Activated T-helper 1 cell treated with Interleukin-2 at 50 U/mL for 16 hours (primary cell): ENCODE measurements around the gene SP3.
"Not testable (repeated sequence)": the region's sequence is repeated elsewhere in the genome, so short reads cannot be mapped to it uniquely, and the experiment has no call there.

Experiments used
- DNase-seq: peaks from one replicate; pipeline ENCODE4 v3.0.0-alpha.2; 2020; ENCODE audit warnings: low read depth

SP3 gene

DNA sequence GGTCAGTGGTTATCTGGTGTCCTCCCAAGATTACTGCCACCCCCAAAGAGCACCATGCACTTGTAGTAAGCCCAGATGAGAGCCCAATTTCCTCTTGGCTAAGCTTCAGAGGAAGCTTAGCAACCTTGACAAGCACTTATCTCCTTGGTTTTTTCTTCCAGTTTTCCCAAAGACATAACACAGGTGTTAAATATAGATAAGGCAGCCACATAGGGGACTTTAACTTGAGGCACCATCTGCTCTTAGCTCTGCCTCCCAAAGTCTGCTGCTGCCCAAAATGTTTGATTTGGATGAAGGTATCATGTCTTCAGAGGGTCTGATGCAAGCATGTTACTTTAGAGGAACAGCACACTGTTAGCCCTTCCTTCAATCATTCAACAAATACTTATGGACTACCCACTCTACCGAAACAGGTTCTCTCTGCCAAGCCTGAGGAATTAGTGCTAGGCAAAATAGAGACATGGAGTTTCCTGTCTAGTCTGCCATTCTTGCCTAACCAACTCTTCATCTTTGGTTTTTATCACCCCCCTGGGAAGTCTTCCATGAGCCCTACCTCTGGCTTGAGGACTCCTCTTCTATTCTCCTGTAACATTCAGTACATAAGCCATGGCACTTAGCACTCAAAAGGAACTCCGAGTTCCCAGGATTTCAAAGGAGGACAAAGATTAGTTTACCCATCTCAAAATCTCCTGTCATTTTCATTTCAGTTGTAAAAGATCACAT is 73.7 kb downstream of the SP3 start:
- DNase-seq: no peak

DNA sequence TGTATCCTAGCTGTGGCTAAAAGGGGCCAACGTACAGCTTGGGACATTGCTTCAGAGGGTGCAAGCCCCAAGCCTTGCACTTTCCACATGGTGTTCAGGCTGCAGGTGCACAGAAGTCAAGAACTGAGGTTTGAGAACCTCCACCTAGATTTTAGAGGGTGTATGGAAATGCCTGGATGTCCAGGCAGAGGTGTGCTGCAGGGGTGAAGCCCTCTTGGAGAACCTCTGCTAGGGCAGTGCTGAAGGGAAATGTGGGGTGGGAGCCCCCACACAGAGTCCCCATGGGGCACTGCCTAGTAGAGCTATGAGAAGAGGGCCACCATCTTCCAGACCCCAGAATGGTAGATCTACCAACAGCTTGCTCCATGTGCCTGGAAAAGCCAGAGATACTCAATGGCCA is 75.7 kb downstream of the SP3 start:
- not testable (repeated sequence) for DNase-seq

DNA sequence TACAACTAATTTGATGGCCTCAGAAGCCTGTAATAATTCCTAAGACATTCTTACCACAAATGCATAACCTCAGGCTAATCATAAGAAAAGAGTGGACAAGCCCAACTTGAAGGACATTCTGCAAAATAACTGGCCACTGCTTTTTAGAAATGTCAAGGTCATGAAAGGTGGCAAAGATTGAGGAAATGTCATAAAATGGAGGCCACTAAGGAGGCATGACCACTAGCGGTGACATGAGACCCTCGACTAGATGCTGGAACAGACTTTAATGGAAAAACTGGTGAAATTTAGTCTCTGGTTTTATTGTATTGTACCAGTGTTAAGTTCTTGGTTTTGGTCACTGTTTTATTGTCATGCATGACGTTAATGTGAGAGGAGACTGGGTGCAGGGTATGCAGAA is 78.6 kb downstream of the SP3 start:
- DNase-seq: no peak

DNA sequence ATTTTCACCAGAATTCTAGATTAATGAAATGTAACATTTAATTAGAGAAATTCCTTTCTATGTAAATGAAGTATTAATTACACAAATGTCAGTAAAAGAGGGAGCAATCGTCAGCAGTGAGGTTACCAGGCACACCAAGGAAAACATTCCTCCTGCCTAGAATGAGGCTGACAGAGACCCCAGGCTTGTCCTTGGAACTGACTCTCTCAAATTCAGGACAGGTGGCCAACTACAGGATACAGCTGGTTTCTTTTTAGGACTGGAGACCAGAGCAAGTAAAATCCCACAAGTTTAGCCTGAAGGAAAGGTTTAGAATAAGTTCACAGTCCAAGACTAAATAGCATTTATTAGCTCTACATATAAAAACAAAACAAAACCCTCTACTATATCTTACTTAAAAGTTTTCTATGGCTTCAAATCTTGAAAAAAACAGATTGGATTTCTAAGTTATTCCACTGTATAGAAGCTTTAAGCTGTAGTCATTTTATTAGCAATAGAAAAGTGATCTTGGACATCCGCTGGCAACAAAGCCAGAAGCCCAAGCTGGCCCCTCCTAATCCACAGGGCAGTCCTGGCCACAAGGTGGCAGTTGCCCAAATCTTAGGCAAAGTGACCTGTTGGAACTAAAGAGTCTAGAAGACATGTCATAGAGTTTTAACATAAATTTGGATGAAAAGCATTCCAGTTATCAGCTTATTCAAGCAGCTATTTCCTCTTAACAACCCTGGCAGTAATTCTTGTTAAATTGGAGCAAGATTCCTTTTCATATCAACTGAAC is 81.0 kb downstream of the SP3 start:
- peak; percentile 13 for DNase-seq

DNA sequence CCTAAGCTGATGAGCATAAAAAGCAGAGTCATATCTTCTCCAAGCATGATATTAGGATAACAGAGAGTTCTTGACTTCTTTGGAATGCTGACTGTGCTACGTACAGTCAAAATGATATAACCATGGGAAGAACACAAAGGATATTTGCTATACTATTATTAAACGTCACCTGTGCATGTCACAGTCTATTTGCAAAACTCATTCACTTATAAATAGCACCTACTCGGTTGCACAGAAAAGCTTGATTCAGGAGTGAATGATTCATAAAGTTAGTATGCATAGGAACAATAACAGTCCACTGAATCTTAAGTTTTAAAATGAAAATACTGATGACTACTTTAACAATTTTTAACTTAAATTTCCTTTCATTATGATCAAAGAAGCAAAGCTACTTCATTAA is 83.3 kb downstream of the SP3 start:
- no peak for DNase-seq

DNA sequence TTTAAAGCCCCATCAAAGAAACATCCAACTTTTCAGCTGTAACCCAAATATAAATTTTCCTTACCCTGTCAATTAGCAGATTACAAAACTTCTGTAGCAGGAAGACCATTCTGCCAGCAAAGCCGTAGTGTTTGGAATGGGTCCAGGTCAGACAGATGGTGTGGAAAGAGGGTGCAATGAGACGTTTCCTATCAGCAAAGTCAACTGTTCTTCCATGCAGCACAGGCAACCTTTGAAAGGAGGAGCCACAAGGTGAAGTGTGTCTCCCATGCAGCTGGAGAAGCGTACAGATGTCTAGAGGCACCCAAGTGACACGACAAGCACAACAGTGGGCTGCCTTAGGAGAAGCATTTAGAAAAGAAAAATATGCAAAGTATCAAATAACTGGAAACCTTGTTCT is 83.7 kb downstream of the SP3 start:
- no peak for DNase-seq

DNA sequence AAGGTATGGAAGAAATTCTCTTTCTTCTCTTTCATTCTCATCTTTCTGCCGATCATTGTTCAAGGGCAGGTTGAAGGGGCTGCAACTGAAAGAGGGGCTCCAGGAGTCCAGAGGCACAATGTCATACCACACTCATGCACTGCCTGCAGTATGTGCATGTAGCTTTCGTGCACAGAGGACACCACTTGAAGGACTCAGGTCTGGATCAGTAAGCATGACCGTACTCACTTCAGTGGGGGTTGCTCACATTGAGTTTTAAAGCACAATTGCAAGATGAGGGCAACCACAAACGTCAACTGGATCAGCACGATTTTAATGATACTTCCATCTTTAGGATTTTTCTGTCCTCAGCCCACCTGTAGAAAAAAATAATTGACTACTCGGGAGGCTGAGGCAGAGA is 84.6 kb downstream of the SP3 start:
- no peak for DNase-seq

DNA sequence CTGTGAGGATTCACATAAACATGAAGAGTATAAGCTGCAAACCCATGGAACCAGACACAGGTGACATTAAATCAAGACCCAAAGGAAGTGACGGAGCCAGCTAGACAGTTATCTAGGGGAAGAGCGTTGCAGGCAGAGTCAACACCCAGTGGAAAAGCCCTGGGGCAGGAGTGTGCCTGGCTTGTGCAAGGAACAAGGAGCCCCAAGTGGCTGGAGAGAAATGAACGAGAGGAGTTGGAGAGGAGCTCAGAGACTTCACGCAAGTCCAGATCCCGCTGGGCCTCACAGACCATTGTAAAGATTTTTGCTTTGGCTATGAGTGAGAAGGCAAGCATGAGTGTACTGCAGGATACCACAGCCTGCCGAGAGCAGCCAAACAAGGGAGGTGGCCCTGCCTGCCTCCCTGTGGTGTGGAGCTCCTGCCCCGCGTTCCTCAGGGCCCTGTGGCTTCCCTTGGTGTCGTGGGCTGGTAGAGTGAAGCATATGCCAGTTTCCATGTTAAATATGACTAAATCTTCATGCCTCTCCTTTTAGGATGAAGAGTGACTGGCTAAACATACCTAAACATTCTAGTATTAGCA is 88.2 kb downstream of the SP3 start:
- DNase-seq: no peak

DNA sequence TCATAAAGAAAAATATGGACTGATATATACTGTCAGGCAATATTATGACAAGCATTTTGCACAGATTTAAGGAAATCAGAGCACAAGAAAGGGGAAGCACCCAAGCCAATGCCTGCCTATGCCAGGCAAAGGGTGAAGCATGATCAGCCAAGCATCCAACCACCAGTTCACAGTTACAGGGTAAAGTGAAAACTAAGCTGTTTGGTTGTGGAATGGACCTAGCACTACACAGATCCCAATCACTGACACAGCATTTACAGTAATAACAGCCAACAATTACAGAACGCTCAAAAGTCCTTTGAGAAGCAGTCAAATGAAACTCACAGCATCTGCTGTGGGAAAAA is 90.3 kb downstream of the SP3 start:
- DNase-seq: no peak

DNA sequence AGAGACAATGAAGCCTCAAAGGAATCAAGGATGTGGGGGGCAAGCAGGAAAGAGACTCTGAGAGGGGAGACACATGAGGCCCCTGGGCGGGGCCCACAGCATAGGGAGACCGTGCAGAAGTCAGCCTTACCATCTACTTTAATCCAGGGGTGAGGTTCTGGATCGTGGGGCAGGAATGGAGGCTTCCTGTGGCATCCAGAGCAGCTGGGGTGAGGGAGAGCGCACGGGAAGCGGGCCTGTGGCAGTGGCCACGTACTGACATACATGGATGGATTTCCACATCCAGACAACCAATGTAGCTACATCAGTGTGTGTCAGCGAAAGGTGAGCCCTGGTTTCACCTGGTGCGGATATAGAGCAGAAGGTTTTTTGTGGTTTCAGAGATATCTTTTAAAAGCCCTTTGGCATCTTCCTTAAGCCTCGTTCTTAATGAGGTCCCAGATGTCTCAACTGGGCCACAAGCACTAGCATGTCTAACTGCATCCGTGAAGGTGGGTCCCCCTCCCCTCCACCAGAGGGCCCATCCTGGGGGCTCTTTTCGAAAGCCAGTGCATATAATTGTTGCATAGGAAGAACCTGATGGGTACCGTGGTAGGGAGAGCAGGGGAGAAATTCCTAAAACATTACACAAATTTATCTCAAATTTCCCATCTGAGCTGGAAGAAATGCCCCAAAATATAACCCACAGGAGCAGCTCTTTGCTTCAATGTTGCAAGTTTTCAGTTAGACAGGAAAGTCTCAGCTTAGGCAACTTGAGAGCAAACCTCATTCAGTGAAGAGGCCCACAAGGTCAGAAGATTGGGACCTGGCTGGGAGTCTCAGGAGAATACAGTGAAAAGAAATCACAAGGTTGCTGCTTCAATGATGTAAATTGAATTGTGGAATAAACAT is 90.9 kb downstream of the SP3 start:
- DNase-seq: no peak

DNA sequence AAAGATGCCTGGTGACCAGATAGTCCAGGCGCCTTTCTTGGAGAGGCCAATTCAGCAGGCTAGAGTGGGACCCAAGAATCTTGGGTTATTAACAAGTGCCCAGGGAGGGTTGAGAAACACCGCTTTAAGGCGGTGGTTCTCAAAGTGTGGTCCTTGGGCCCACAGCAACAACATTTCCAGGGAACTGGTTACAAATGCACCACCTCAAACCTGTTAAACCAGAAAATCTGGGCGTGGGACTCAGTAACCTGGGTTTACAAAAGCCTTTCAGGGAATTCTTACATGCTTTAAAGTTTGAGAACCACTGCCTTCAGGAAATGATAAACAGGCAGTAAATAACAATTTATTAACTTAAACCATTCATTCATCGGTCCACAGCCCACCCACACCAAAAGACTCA is 92.5 kb downstream of the SP3 start:
- DNase-seq: no peak

DNA sequence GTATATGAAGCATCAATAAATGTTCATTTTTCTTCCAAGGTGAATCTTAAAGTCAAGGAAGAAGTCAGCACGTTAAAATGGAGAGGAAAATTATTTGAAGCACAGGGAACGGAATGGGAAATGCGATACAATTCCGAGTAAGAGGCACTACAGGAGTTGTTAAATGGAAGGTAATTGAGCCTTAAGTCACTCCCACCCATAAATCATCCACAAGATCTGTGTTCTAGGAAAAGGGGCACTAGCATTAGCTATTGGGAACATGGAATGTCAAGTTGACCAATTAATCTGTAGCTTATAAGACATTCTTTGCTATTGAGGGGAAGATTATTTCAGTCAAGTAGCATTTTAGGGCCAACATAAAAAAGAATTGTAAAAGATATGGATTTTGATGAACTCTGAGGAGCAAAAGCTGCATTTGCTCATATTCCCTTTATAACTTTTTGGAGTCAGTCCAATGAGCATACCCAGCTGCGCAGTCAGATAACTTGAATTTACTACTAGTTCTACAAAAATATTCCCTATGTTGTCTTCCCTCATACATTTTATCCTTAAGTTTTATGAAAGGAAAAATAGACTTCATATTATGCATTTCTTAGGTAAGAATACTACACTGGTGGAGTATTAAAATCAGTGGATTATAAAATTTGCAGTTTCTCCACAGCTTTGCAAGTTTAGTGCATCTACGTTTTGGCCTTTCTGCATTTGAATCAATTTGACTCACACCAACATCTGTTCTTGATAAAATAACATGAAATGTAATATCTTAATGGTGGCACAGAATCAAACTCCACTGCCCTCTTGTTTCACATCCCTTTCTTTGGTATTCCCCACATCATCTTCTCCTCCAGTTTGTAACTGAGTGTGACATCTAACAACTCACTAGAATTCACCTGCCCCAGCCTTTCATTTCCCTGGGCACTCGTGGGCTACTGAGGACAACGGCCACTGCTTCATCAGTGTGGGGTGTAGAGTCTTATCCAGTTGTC is 95.6 kb downstream of the SP3 start:
- DNase-seq: no peak

DNA sequence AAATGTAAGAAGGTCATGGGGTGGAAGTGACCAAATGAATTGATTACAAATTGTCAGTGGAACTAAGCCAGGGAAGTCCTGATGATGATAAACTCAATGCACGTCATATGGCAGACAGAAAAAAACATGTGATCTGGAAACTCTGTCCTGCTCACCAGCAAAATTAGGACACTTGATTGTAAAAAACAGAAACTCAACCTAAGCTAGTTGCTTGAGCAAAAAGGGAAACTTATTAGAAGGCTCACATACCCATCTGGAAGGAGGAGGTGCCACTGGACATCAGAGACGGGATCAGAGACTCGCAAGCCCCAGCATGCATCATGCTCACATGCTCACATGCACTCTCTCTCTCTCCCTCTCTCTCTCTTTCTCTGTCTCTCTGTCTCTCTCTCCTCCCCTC is 96.8 kb downstream of the SP3 start:
- DNase-seq: no peak

DNA sequence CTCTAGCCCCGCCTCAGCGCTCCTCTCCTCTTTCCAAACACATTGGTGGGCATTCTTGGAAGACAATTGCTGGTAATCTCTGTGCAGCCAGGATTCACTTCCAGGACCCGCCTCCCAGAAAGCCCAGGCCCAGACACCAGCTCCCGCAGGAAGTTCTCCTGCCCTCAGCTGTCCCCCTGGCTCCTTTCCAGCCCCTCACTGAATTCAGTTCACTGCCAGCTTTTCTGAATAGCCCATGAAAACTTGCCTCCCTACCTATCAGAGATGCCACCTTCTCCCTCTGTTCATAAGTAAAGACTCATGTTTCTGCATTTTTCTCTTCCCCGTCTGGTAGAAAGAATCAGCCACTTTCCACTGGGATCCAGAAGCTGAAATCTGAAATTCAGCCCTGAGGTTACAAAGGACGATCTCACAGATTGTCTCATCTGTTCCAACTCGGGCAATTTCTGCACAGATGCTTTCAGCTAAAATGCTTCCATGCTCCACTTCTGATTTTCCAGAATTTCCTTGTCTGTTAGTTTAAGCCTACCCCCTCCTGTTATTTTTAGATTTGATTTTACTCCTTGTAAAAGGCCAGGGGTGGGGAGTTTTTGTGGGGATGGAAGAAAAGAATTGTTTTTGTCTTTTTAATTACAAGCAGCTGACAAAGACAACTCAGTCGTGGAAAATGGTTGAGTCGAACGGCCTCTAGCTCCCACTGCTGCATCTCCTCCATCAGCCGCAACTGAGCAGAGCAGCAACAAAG is 98.1 kb downstream of the SP3 start:
- DNase-seq: no peak

DNA sequence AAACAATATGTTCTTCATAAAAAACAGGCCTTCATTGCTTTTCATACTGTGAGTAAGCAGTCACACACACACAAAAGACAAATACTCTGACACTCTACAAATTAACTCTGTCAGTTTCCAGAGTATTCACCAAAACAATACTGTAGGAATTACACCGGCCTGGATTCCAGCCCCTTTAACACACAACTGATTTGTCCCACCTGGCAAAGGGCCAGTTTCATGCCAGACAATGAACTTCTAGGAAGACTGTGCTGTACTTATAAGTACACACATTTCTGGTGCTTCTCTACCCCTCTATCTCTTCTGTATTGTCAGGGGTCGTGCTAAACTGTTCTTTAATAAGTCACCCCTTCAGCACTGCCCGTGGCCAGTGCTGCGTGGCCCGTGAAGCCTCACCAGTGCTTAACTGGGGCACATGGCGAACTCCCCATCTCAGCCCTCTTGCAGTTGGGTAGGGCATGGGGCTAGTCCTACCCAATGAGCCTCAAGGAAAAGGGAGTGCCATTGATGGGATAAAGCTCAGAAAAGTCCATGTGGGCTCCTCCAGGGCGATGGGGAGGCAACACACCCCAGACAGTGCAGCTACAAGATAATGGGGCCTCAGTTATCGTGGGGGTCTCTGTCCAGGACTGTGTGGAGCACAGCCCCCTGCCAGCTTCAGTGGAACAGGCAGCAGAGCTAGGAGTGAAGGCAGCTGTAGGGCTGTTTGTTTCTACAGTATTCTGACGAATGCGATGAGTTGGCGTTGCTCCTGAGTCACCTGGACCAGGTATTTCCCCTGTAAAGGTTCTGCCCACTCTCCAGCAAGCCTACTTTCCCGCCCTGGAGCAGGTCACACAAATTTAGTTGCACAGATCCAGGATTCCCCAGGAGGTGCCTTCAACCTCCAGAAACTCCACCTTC is 99.0 kb downstream of the SP3 start:
- no peak for DNase-seq

DNA sequence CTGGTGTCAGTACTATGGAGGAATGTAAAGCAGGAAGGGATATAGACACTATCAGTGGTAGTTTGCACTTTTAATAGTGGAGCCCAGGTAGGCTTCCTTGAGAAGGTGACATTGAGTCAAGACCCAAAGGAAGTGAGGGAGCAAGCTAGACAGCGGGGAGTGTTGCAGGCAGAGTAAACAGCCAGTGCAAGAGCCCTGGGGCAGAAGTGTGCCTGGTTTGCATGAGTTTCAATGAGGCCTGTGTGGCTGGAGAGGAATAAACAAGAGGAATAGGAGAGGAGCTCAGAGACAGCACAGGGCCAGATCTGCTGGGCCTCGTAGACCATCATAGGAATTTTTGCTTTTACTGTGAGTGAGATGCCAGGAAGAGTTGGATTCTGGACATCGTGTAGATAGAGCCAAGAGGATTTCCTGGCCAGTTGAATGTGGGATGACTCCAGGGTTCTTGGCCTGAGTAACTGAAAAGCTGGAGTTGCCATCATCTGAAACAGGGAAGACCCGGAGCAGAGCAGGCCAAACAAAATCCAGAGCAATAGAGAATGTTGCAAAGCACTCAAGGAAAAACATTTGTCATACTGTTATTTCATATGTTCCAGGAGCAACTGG is 102.5 kb downstream of the SP3 start:
- DNase-seq: no peak

DNA sequence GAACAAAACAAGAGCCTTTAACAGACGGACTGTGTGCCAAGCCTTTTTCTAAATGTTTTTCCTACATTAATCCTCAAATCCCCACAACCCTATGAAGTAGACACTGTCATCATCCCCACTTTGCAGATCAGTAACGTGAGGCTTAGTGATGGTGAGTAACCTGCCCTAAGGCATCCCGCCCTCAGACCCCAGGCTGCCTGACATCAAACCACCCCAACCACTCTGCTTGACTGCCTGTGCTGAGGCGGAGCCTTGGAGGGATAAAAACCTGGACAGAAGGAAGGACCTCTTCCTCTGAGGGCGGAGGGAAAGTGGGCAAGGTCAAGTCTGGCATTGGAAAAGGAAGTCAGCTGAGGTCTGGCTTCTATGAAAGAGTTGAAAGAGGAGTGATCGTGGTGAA is 104.6 kb downstream of the SP3 start:
- no peak for DNase-seq

DNA sequence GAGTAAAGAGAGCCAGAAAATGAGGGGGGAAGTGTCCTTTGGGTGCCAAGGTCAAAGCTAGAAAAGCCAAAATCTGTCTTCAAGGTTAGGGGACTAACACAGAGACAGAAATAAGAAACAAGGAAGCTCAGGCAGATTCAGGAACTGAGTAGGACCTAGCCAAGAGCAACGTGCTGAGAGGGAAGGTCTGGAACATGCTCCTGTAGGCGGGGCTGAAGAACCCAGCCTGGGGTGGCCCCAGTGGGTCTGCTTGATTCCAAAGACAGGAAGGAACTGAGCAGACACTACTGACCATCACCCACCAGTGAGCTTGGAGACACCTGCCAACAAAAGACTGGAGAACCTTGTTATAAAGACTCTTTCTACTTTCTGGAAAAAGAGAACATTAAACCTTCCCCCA is 105.1 kb downstream of the SP3 start:
- no peak for DNase-seq

DNA sequence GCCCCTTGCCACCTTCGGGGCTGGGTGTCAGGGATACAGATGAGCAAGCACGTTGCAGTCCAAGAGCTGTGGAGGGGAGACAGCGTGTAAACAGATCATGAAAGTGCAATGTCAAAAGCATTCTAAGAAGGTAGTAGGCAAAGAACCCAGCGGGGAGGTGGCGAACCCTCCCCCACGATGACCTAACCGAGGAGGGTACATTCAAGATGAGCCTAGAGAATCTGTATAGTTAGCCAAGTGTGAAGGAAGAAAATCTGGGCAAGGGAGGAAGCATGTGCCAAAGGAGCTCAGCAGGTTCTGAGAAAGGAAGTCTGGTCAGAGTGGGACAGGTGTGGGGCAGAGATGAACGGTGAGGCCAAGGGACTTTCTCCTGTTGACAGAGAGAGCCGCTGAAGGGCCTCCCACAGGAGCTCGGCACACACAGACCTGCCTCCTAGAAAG is 106.9 kb downstream of the SP3 start:
- no peak for DNase-seq
